HCT116 (cell line): ENCODE measurements around the gene TBC1D3I. TPM values are rescaled to one million over a fixed set of nuclear protein-coding genes. Genes with fewer than 3 reads are reported as not detected.
"Not testable (repeated sequence)": the region's sequence is repeated elsewhere in the genome, so short reads cannot be mapped to it uniquely, and the experiment has no call there.

Experiments
- ATAC-seq: fragments of 200-7000 bp; cut with Tn5 transposase; 2 replicates; pipeline ENCODE4 v1.9.1; 2020; ENCODE audit warnings: mild to moderate bottlenecking, moderate library complexity
- BruUV-seq: library from RNA; stranded (reverse); fragments of 400-500 nt; replicated peaks from 2 replicates; lab custom pipeline; 2021; lab: Mats Ljungman, UMichigan
- CTCF ChIA-PET: fragments of 300-600 bp; sonication (Branson Sonifier 250); formaldehyde crosslinking; loops from one replicate; lab custom pipeline; 2021; ENCODE audit warnings: antibody characterized with exemption; lab: Charles Lee
- POLR2A ChIA-PET: fragments of 300-600, 350-600 bp; sonication (Branson Sonifier 250); formaldehyde crosslinking; loops from one replicate; lab custom pipeline; 2021; ENCODE audit warnings: antibody characterized with exemption; lab: Charles Lee
- RAD21 ChIA-PET, 2 experiments: fragments of 300-600 bp; sonication (Branson Sonifier 250); formaldehyde crosslinking; loops; one replicate each; lab custom pipeline; 2023; ENCODE audit warnings: low total read pairs in 2 of 2; ENCODE audit not compliant: uncharacterized antibody in 2 of 2, unreplicated experiment in 2 of 2, low non-redundant PET in 1 of 2; lab: Charles Lee
- DNase-seq: peaks from one replicate; pipeline ENCODE4 v3.0.0-alpha.2; 2010; ENCODE audit warnings: low read depth, low spot score
- H2AFZ ChIP-seq: fragments of 200-600 bp; shearing (Covaris generic), sonication (generic); 2 replicates; pipeline ENCODE4 v1.6.1; 2017; ENCODE audit warnings: low read depth, mixed run types, mixed read lengths, antibody characterized with exemption, low read length; ENCODE audit not compliant: poor library complexity, severe bottlenecking
- H3K27ac ChIP-seq: 2 replicates; pipeline ENCODE4 v1.5.1; 2012; ENCODE audit warnings: low read depth, low read length
- H3K27me3 ChIP-seq: fragments of 200-600 bp; sonication (generic); 2 replicates; pipeline ENCODE4 v1.6.1; 2016; ENCODE audit warnings: mixed run types, low read length, mixed read lengths; ENCODE audit not compliant: insufficient read depth
- H3K36me3 ChIP-seq, 2 experiments: fragments of 200-500 bp in 1 of 2; fragments of 200-600 bp in 1 of 2; sonication (Bioruptor generic) in 1 of 2; sonication (generic) in 1 of 2; 2 replicates each; pipeline versions ENCODE4 v1.5.1 to v1.6.1; 2014 to 2016; ENCODE audit warnings: low read length in 2 of 2, inconsistent platforms in 1 of 2, mixed read lengths in 1 of 2, mixed run types in 1 of 2; ENCODE audit not compliant: insufficient read depth in 2 of 2, control insufficient read depth in 1 of 2
- H3K4me1 ChIP-seq, 2 experiments: fragments of 200-600 bp in 1 of 2; sonication (generic) in 1 of 2; 2 replicates each; pipeline versions ENCODE4 v1.5.1 to v1.6.1; 2012 to 2017; ENCODE audit warnings: low read length in 2 of 2, inconsistent platforms in 1 of 2, mild to moderate bottlenecking in 1 of 2, mixed read lengths in 1 of 2, mixed run types in 1 of 2, moderate library complexity in 1 of 2; ENCODE audit not compliant: insufficient read depth in 2 of 2, control insufficient read depth in 1 of 2
- H3K4me2 ChIP-seq: fragments of 200-600 bp; sonication (generic); 2 replicates; pipeline ENCODE4 v1.6.1; 2017; ENCODE audit warnings: mixed run types, low read length, mixed read lengths
- H3K4me3 ChIP-seq, 2 experiments: fragments of 200-600 bp in 1 of 2; sonication (generic) in 1 of 2; replicated peaks in 1 of 2; 2 replicates each; pipeline ENCODE4 v1.5.1; 2011 to 2016; ENCODE audit warnings: low read length in 2 of 2, control low read depth in 1 of 2, low read depth in 1 of 2, mild to moderate bottlenecking in 1 of 2, mixed read lengths in 1 of 2, mixed run types in 1 of 2
- H3K79me2 ChIP-seq: fragments of 200-600 bp; sonication (generic); 2 replicates; pipeline ENCODE4 v1.6.1; 2017; ENCODE audit warnings: mild to moderate bottlenecking, mixed run types, low read length, moderate library complexity, mixed read lengths; ENCODE audit not compliant: insufficient read depth
- H3K9ac ChIP-seq: fragments of 200-600 bp; sonication (generic); 2 replicates; pipeline ENCODE4 v1.6.1; 2016; ENCODE audit warnings: low read length, mixed read lengths
- H3K9me2 ChIP-seq: fragments of 200-600 bp; sonication (generic), shearing (Covaris generic); 2 replicates; pipeline ENCODE4 v1.6.1; 2017; ENCODE audit warnings: mixed run types, mild to moderate bottlenecking, moderate library complexity; ENCODE audit not compliant: insufficient read depth
- H3K9me3 ChIP-seq, 2 experiments: fragments of 200-500 bp in 1 of 2; fragments of 200-600 bp in 1 of 2; sonication (Bioruptor generic) in 1 of 2; sonication (generic) in 1 of 2; 2 replicates each; pipeline ENCODE4 v1.6.1; 2014 to 2017; ENCODE audit warnings: low read length in 2 of 2, mixed read lengths in 2 of 2, inconsistent platforms in 1 of 2, low read depth in 1 of 2, mild to moderate bottlenecking in 1 of 2, mixed run types in 1 of 2, moderate library complexity in 1 of 2; ENCODE audit not compliant: control insufficient read depth in 1 of 2, insufficient read depth in 1 of 2
- H4K20me1 ChIP-seq: fragments of 200-600 bp; sonication (generic), shearing (Covaris generic); 2 replicates; pipeline ENCODE4 v1.6.1; 2017; ENCODE audit warnings: mixed run types, mild to moderate bottlenecking, moderate library complexity; ENCODE audit not compliant: insufficient read depth
- CBX3 ChIP-seq: IDR thresholded peaks from 2 replicates; pipeline ENCODE4 v1.6.1; 2012; ENCODE audit warnings: low read depth
- CEBPB ChIP-seq: IDR thresholded peaks from 2 replicates; pipeline ENCODE4 v1.6.1; 2012; ENCODE audit warnings: low read depth
- FOSL1 ChIP-seq: IDR thresholded peaks from 2 replicates; pipeline ENCODE4 v1.6.1; 2012; ENCODE audit warnings: low read depth
- JUND ChIP-seq: IDR thresholded peaks from 2 replicates; pipeline ENCODE4 v1.6.1; 2012
- RAD21 ChIP-seq: IDR thresholded peaks from 2 replicates; pipeline ENCODE4 v1.6.1; 2012; ENCODE audit warnings: low read depth, mild to moderate bottlenecking
- SP1 ChIP-seq: IDR thresholded peaks from 2 replicates; pipeline ENCODE4 v1.6.1; 2012; ENCODE audit warnings: low read depth
- SRF ChIP-seq: IDR thresholded peaks from 2 replicates; pipeline ENCODE4 v1.6.1; 2012; ENCODE audit warnings: low read depth
- TCF7L2 ChIP-seq: IDR thresholded peaks from 2 replicates; pipeline ENCODE4 v1.7.0; 2011; ENCODE audit warnings: borderline replicate concordance, inconsistent platforms; ENCODE audit not compliant: insufficient read depth, insufficient read length; ENCODE audit errors: extremely low read depth
- ZFX ChIP-seq: fragments of 450-650 bp; IDR thresholded peaks from 2 replicates; pipeline ENCODE4 v1.6.1; 2017
- intact Hi-C: fragments of 100-400 bp; cut with micrococcal nuclease; formaldehyde crosslinking; loops from 2 replicates; pipeline ENCODE4 v1.10.0; 2022
- total RNA-seq: library from RNA; stranded (reverse); gene quantifications from one replicate; pipeline ENCODE4 v1.2.1, GENCODE V29; 2021; ENCODE audit not compliant: unreplicated experiment

The TBC1D3I gene
- total RNA-seq, 1 experiment from 2014 or later: 0.17 TPM

- Histone ChIP-seq H3K4me3 (no peak overlapping the region), H3K27ac (no peak overlapping the region), H3K27me3 (peaks cover 20% of the 10 kb centered on the region; the same call in 1 of the 2 replicates), H3K9me2 (no peaks in the 10 kb centered on the region), H3K9ac (no peak overlapping the region), H2AFZ (no peak overlapping the region)
- BruUV-seq: no TSS peak
- no peak for ATAC-seq
- RAD21 ChIA-PET: no interaction called here
- CTCF ChIA-PET: no interaction called here
- POLR2A ChIA-PET: no interaction called here
- TF ChIP-seq TCF7L2 (no peak), JUND (no peak), ZFX (no peak), SP1 (no peak)
- TF ChIP-seq, all 23 proteins: peak for 0
- Histone ChIP-seq H3K79me2 (no peaks in the 10 kb centered on the region), H3K36me3 (no peaks in the 10 kb centered on the region), H4K20me1 (no peaks in the 10 kb centered on the region), H3K4me1 (no peaks in the 10 kb centered on the region), H3K9me3 (no peaks in the 10 kb centered on the region), H3K4me2 (no peak overlapping the region)
- DNase-seq: no peak
- intact Hi-C loops: no loop called here
These were observed 51.4 kb downstream of the TBC1D3I start for GRCh38 chr17:36212966-36213365.

- Histone ChIP-seq H3K4me2 (no peak overlapping the region), H3K27me3 (peaks cover 20% of the 10 kb centered on the region; the same call in 1 of the 2 replicates), H3K27ac (no peak overlapping the region), H2AFZ (no peak overlapping the region), H3K9me2 (no peaks in the 10 kb centered on the region), H3K4me3 (no peak overlapping the region), H4K20me1 (no peaks in the 10 kb centered on the region), H3K9me3 (no peaks in the 10 kb centered on the region), H3K36me3 (no peaks in the 10 kb centered on the region), H3K79me2 (no peaks in the 10 kb centered on the region), H3K9ac (no peak overlapping the region), H3K4me1 (no peaks in the 10 kb centered on the region)
- POLR2A ChIA-PET: no interaction called here
- DNase-seq (no peak), ATAC-seq (no peak)
- intact Hi-C loops: no loop called here
- no TSS peak for BruUV-seq
- RAD21 ChIA-PET: no interaction called here
- CTCF ChIA-PET: no interaction called here
- no peak for TF ChIP-seq SRF
- TF ChIP-seq CEBPB: no peak
- TF ChIP-seq FOSL1: no peak
- TF ChIP-seq CBX3: no peak
- no peak for TF ChIP-seq RAD21
- TF ChIP-seq, all 23 proteins: peak for 0
These were observed 52.1 kb downstream of the TBC1D3I start for GRCh38 chr17:36212272-36212605.

GRCh38 chr17:36211484-36212271, 52.7 kb downstream of the TBC1D3I start:
- H4K20me1 ChIP-seq, H2AFZ ChIP-seq, RAD21 ChIA-PET, CTCF ChIA-PET, H3K4me1 ChIP-seq, H3K4me3 ChIP-seq, H3K36me3 ChIP-seq, DNase-seq, ATAC-seq, H3K79me2 ChIP-seq, H3K9ac ChIP-seq, H3K27ac ChIP-seq, H3K9me2 ChIP-seq, POLR2A ChIA-PET, H3K4me2 ChIP-seq, intact Hi-C loops, BruUV-seq, H3K9me3 ChIP-seq: not testable (repeated sequence)
- peaks cover 22% of the 10 kb centered on the region; the same call in 1 of the 2 replicates for H3K27me3 ChIP-seq
